NCI-H526 (cell line): Measurements from ENCODE around the gene DDX20.
"Not testable (repeated sequence)": the region's sequence is repeated elsewhere in the genome, so short reads cannot be mapped to it uniquely, and the experiment has no call there.

Experiments used
- DNase-seq, 2 experiments: peaks; one replicate each; lab custom pipeline; 2025; lab: John Stamatoyannopoulos, UW

Gene DDX20

DNA sequence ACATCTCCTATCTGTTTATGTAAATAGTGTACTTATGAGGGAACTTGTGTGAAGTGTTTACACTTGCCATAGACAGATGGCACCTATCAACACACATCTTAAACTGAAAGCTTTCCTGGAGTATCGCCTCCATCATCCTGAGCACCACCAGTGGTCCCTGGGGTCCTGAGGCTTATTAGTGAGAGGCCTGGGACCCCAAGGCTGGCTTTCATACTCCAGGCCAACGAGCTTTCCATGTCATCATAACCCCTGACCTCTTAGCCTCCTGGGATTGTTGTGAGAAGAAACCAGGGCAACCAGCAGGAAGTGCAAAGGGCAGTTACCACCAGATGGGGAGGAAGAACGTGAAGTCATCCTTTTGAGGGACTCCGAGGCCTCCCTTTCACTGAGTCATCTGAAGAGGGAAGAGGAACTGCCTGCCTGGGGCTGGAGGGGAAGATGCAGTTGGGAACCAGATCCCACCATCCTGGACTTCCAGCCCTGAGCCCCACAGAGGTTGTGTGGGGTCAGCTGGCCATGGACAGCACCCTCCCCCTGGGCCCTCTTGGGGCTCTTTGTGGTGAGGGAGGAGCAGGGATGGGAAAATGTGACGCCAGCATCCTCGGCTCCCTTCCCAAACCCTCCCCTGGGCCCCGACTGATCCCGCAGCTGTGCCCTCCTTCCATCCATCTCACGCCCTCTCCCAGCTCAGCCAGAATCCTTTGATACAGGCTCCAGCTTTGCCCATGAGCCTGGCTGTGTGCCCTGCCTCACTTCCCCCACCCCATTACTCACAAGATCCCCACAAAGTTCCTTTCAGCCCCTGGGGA, 22.3 kb upstream of the DDX20 start:
- no peak for DNase-seq

DNA sequence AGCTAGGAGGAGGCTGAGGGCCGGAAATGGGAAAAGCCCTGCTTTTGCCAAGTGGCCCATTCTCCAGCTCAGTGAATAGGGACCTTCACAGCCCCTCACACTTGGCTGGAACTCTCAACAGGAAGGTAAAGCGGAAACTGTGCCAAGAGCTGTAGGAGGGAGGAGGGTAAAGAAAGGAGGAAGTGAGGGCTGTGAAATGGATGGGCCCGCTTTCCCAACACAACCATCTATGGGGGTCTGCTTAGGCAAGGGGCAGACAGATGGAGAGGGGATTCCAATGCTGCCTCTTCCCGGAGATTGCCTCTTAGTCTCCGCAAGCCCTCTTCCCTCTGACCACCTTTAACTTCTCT, 21.7 kb upstream of the DDX20 start:
- DNase-seq: no peak

GRCh38 chr1:111734426-111734825, 21.3 kb upstream of the DDX20 start:
- no peak for DNase-seq

GRCh38 chr1:111734856-111735255, 20.8 kb upstream of the DDX20 start:
- DNase-seq: no peak

- no peak for DNase-seq
Observed at GRCh38 chr1:111735321-111735720, 20.4 kb upstream of the DDX20 start.

- DNase-seq: peak; percentile 28 to 68
Observed at GRCh38 chr1:111735858-111736544, 19.7 kb upstream of the DDX20 start.

DNA sequence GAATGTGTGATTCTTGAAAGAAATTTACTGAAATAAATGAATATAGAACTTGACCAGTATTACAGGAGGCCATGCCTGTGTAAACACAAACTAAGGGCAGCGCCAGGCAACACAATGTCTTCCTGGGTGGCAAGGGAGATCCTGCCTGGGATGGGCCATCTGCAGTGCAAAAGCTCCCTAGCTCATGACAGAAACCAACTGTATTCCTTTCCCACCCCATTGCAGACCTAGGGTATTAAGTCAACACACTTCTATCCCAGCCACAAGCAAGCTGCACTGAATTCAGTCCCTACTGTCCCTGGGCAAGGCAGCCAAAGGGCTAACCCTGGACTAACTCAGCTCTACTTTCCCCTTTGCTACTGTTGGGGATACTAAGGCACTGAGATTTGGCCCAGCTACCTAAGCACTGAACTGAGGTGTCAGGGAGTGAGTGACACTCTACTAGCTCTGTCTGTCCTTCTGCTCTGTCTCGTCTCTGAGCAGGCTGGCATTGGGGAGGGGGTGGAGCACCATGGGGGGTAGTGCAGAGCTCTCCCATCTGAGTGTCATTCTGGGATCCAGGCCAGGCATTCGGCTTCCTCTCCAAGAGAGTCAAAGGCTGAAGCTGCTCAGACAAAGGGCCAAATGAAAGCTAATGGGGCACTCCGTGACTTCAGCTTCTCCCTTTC, 19.0 kb upstream of the DDX20 start:
- no peak for DNase-seq

GRCh38 chr1:111737216-111738132, 18.2 kb upstream of the DDX20 start:
- DNase-seq: peak in 1 of 2 experiments; percentile 64

DNA sequence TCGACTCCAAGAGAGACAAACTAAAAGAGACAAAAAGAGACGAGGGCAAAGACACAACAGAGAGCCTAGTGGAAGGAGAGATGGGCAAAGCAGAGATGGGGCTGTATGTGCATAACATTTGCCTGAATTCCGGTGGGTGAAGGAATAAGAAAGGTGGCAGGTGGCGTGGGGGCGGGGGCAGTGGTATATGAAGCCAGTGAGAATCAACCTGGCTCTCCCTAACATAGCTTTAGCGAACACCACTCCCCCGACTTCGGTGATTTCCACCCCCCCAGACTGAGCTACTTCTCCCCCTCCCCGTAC, 17.6 kb upstream of the DDX20 start:
- peak; percentile 72 to 90 for DNase-seq

- peak; percentile 72 to 91 for DNase-seq
Observed at GRCh38 chr1:111738436-111739193, 17.1 kb upstream of the DDX20 start.

- peak; percentile 93 to 97 for DNase-seq
Observed at GRCh38 chr1:111739194-111739924, 16.3 kb upstream of the DDX20 start, which contains the start of gene INKA2. Gene INKA2 (minus strand): TSS chr1:111739395. CDS start chr1:111739242, 153 bp downstream.

DNA sequence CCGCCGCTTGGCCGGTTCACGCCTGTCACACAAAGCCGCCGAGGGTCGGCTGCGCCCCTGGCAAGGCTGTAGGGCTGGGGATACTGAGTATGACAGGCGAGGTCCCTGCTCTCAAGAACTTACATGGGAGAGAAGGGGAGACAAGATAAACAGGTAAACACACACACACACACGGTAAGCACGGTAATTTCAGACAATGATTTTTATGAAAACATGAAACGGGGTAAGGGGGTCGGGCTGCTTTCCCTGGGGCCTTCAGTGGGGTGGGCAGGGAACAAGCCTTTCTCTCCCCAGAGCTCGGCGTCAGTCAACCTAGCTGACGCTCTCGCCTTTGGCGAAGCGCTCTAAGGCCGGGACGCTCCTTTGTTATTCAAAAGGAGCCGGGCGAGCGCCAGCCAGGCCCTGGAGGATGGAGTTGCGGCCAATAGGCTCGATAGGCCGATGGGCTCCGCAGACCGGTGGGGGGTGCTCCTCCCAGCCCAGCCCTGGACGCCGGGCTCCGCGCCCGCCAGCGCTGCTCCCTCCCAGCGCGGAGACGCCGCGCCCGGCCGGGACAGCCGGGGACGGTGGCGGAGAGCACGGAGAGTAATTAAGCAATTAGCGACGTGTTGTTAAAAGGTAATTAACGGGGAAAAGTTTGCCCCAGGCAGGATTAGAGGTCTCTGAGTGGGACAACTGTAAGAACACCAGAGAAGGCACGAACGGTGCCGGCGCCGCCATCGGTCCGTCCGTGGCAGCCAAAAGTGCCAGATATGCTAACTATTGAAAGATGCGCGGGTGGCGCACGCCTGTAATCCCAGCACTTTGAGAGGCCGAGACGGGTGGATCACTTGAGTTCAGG, 15.6 kb upstream of the DDX20 start:
- peak; percentile 74 to 90 for DNase-seq

- DNase-seq: not testable (repeated sequence)
Observed at GRCh38 chr1:111742292-111742691, 13.4 kb upstream of the DDX20 start.

DNA sequence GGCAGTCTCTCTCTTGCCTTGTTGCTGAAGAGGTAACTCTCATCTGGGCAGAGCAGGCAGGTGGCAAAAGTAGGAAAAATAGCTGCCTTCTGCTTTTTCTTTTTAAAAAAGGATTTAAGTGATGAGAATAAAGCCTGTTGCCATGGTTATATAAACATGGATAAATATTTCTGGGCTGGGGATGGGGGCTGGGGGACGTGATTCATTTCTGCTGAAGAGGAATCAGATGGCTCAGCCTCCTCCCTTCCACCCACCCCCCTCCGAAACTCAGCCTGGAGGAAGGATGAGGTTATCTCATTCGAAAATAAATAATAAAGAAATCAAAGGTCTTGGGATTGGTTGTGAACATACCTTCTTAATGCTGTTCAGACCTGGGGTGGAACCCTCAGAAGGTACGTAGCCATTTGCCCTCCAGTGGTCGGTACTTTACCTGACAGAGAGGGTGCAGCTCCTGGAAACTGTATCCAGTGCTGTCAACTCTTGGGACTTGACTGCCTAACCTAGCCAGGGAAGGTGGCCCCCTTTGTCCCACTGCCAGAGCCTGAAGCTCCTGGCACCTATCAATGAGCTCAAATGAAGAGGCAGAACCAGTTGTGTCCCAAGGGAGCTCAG, 12.7 kb upstream of the DDX20 start:
- DNase-seq: no peak

DNA sequence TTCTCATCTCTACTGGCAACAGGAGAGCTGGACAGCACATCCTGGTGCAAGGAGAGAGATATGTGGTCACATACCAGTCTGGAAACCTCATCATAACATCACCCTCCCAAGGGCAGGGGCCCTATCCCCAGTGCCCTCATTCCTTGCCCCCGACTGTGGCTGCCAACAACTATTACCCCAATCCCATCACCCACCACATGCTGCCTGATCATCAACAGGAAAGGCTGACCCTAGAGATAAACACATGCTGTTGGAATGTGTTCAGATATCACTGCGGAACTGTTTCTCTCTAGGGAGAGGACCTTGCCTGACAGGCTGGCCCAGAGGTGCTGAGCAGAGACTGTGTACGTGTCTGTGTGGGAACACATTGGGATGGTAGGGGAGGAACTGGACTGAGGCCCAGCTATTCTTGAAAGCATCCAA, 12.0 kb upstream of the DDX20 start:
- DNase-seq: no peak

DNA sequence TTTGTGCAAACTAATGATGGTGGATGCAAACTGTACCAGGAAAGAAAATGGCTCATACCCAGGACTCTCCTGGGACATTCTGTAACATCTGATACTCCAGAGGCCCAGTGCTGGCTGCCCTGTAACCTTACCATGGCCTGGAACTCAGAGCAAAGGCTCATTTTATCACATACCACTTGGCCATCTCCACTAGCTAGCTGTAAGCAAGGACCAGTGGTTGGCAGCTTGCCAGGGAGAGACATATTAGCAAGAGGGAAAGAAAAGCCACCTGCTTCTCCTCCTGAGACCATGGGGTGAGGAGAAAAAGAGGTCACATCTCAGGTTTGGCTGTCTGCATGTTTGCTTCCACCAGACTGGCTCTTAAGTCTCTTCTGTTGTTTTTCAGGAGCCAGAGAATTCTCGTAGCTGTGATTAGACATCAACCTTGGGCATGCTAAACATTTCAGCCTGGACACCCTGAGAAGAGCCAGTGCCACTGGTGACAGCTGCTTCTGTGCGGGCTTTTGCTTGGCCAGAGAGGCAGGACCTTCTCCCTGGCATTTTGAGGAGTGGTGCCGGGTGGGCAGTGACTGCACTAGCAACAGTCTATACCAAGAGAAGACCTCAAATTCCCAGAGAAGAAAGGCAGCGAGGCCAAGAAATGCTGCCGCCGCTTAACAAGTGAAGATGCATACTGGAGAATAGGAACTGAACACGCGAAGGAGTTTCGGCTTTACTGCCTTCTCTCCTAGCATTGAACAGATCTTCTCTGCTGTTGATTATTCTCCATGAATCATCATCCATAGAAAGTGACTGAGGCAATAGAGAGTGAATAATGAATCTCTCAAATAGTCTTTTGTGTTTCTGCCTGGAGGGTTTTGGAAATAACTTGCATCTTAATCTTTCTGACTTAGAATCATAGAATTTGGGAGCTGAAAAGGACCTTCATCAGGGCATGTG, 9.8 kb upstream of the DDX20 start:
- DNase-seq: no peak

DNA sequence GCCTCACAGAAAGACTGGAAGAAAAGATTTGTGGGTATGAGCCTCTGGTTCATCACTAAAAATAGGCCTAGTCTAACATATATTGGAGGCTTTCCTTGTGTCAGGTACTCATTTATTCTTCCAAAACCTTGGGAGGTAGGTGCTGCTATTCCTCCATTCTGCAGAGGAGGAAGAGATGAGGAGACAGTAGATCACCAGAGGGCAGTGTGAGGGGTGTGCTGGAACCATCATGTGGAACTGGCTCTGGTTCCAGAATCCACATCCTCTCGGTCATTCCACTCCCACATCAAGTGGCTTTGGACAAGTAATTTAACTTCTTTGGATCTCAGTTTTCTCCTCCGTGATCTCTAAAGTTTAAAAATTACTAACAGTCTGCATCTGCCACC, 9.1 kb upstream of the DDX20 start:
- no peak for DNase-seq

DNA sequence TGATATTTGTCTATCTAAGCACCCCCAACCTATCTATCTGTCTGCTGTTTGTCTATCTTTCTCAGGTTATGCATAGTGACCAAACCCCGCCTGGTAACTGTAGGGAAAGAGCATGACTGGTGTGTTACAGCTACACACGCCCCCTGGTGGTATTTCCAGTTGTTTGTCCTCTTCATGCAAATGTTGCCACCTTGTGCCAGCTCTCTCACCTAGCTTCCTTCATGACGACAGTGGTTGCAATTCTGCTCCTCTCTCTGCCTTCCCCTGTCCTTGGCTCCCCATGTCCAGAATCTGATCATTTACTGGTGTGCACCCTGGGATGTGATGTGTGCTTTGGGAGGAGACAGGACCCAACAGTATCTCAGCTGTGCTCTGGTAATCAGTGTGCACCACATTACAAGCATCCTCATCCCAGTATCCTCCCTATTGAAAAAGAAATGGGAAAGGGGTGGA, 8.4 kb upstream of the DDX20 start:
- peak; percentile 45 to 87 for DNase-seq
